Amniotic epithelial cell (primary cell): ENCODE data around the gene CCSAP.
A peak's percentile ranks its signal among the peaks of the same experiment; 100 is the strongest.
"Not testable (repeated sequence)": the region's sequence is repeated elsewhere in the genome, so short reads cannot be mapped to it uniquely, and the experiment has no call there.

Experiments used
- DNase-seq: peaks from one replicate; pipeline ENCODE4 v3.0.0-alpha.2; 2010; ENCODE audit warnings: low read depth

The CCSAP gene

GRCh38 chr1:229325853-229326487, 16.9 kb downstream of the CCSAP start:
- no peak for DNase-seq

GRCh38 chr1:229325401-229325800, 17.4 kb downstream of the CCSAP start:
- no peak for DNase-seq

- no peak for DNase-seq
Measured at GRCh38 chr1:229323885-229324553, 18.8 kb downstream of the CCSAP start.

GRCh38 chr1:229323201-229323600, 19.6 kb downstream of the CCSAP start:
- peak; percentile 62 for DNase-seq

GRCh38 chr1:229319487-229319886, 23.4 kb downstream of the CCSAP start:
- DNase-seq: no peak

- DNase-seq: peak; percentile 19
Measured at GRCh38 chr1:229318056-229318455, 24.8 kb downstream of the CCSAP start.

- no peak for DNase-seq
Measured at GRCh38 chr1:229316166-229316565, 26.7 kb downstream of the CCSAP start.

GRCh38 chr1:229310833-229311232, 32.0 kb downstream of the CCSAP start:
- DNase-seq: no peak

GRCh38 chr1:229309684-229310083, 33.2 kb downstream of the CCSAP start:
- no peak for DNase-seq

- no peak for DNase-seq
Measured at GRCh38 chr1:229309074-229309473, 33.8 kb downstream of the CCSAP start.

GRCh38 chr1:229305392-229305791, 37.5 kb downstream of the CCSAP start:
- DNase-seq: no peak

- no peak for DNase-seq
Measured at GRCh38 chr1:229303855-229304254, 39.0 kb downstream of the CCSAP start.

- DNase-seq: no peak
Measured at GRCh38 chr1:229302740-229303139, 40.1 kb downstream of the CCSAP start.

- no peak for DNase-seq
Measured at GRCh38 chr1:229300099-229300757, 42.6 kb downstream of the CCSAP start.

- DNase-seq: no peak
Measured at GRCh38 chr1:229298887-229299503, 43.9 kb downstream of the CCSAP start.

- DNase-seq: no peak
Measured at GRCh38 chr1:229298420-229298819, 44.4 kb downstream of the CCSAP start.

- no peak for DNase-seq
Measured at GRCh38 chr1:229297746-229298145, 45.1 kb downstream of the CCSAP start.

GRCh38 chr1:229296541-229296941, 46.3 kb downstream of the CCSAP start:
- peak; percentile 78 for DNase-seq

- no peak for DNase-seq
Measured at GRCh38 chr1:229295745-229296144, 47.1 kb downstream of the CCSAP start.

GRCh38 chr1:229293528-229294204, 49.2 kb downstream of the CCSAP start:
- DNase-seq: no peak

- DNase-seq: not testable (repeated sequence)
Measured at GRCh38 chr1:229291686-229292085, 51.2 kb downstream of the CCSAP start.

GRCh38 chr1:229288516-229288915, 54.3 kb downstream of the CCSAP start:
- no peak for DNase-seq
